Measurements from ENCODE around the gene SCLY.

SCLY gene

DNA sequence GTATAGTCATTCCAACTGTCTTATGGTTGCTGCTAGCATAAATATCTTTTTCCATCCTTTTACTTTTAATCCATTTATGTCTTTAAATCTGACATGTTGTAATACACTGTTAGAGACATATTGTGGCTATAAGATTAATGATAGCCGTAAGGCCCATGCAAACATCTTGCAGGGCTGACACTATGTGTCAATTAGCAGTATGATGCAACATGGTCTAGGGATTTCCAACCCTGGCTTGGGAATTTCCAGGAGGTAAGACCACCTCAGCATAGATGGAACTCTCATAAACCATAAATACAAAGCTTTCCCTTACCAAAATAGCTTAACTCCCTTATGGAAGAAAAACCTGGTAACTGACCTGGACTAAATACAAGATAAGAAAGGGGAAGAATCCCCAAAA, 16.5 kb downstream of the SCLY start:
- DNase-seq: no peak

DNA sequence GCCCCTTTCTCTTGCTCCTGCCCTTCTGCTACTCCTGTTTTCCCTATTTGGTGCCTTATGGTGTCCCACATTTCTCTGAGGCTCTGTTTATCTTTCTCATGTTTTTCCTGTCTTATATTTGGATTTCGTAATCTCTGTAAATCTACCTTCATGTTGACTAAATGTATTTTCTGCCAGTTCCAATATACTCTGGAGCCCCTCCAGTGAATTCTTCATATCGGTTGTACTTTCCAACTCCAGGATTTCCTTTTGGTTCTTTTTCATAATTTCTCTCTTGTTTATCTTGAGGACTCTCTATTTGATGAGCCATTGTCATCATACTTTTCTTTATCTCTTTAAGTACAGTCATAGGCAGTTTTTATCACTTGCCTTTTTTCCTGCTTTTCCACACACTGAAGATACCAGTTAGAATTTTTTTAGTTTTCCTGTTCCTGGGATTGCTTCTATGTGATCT, 19.1 kb downstream of the SCLY start:
- DNase-seq: no peak

DNA sequence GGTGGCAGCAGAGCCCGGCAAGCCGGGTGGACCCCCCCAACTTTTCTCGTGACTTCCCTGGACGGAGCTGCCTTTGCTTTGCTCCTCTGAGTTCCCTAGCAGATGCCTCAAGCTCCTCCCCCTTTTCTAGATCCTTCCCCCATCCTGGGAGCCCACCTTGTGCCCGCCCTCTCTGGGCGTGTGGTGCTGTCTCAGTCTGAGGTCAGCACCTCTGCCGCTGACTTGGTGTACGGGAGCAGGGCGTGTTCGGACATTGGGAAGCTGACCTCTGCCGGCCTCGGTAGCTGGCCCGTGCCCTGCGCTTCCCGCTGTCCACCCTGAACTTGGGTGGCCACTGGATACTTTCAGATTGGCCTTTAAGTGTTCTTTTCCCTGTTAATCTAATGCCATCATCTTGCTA, 19.7 kb downstream of the SCLY start:
- no peak for DNase-seq

DNA sequence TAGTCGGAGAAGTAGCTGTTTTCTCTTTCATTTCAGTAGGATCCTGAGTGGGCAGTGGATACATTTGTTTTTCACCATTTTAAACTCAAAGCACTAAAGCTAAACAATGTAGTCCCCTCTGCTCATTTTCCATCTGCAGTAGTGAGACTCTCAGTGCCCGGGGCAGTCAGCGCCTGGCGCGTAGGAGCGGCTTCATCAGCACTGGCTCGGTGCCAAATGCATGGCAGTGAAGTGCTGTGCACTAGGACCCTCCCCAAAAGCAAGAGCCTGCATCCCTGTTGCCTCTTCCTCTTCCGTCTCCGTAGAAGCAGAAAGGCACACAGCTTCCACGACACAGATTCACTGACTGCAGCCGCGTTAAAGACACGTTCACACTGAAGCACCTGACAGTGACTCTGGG, 20.3 kb downstream of the SCLY start:
- DNase-seq: no peak

DNA sequence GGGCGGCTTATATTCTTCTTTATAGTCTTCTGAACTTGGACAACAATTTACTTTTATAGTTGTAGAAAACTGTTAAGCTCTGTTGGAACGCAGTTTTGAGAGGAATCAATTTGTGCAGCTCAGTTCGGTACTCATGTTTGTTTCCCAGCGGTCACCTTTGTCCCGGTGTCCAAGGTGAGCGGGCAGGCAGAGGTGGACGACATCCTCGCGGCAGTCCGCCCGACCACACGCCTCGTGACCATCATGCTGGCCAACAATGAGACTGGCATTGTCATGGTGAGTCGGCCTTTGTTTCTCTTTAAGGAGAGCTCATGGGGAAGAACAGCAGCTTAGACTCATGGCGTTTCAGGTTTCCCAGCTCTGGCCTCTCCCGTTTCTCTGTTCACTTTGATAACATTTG, 20.8 kb downstream of the SCLY start:
- DNase-seq: no peak

DNA sequence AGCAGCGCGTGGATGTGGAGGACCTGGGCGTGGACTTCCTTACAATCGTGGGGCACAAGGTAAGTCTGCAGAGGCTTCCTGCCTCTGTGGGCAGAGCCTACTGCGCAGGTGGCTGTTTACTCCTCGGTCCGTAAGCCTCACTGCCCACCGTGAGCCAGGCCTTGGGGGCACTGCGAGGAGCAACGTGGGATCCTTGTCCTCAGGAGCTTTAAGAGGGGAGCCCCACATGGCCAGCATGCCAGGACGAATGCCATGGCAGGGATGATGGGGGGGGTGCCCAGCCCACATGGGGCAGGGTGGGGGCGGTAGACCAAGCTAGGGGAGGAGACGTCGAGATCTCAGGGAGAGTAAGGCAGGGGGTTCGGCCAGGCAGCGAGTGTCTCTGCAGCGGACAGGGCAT, 21.4 kb downstream of the SCLY start:
- no peak for DNase-seq

DNA sequence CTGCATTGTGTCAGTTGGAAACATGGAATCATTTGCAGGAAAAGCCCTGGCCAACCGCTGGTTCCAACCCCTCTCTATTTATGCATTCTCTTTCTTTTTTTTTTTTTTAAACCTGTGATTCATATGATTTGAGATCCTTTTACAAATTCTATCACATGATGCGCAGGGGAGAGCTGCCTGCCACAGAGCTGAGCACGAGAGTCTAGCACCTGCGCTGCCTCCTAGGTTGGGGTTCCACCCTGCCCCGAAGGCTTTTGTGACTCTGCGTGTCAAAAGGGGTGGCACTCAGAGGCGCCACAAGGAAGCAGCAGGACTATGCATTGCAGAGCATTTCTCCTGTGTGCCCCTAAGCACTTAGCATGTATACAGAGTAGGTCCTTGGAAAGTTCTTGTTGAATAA, 22.0 kb downstream of the SCLY start:
- DNase-seq: no peak

DNA sequence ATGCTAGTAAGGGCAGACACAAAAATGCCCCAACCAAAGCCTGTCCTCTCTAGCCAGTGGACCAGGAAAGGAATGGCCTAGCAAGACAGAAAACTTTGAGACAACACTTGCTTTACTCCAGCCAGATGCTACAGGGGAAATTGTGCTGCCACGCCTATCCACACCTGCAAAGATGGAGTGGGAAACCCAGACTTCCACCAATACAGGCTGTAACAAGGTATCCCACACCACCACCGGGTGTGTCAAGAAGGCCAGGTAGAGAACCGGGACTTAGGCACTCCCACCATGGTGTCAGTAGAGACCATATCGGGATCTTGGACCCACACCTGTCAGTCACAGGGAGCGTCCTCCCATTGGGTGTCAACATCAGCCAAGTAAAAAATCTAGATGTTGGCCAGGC, 23.1 kb downstream of the SCLY start:
- DNase-seq: no peak

DNA sequence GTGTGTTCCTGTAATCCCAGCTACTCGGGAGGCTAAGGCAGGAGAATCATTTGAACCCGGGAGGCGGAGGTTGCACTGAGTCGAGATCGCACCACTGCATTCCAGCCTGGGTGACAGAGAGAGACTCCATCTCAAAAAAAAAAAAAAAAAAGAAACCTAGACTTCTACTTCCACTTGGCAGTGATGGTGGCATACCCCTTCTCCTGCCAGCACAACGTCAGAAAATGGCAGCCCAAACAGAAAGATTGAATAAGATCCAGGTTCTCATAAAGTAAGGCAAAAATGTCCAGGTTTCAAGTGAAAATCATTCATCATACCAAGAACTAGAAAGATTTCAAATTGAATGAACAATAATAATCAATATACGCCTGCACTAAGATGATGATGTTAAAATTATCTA, 24.0 kb downstream of the SCLY start:
- no peak for DNase-seq

DNA sequence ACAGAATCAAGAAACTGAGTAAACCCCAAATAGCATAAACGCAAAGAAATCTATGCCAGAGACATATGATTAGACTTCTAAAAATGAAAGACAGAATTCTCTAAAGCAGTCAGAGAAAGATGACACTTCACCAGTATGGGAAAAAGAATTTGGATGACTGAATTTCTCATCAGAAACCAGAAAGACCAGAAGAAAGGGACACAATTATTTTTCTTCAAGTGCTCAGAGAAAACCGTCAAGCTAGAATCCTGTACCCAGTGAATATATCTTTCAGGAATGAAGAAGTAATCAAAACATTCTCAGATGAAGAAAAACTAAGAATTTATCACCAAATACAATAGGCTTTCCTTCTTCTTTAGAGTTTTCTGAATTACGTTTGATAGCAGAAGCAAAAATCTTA, 25.1 kb downstream of the SCLY start:
- DNase-seq: no peak

DNA sequence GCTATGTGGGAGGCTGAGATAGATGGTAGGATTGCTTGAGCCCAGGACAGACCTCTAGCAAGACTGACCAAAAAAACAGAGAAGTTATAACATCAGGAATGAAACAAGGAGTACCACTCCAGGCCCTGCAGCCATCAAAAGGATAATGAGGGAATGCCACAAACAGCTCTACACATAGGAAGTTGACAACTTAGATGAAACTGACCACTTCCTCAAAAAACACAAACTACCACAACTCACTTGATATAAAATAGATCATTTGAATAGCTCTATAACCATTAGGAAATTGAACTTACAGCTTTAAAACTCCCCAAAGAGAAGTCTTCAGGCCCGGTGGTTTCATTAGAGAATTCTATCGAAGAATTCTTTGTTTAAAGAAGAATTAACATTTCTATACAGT, 26.4 kb downstream of the SCLY start:
- DNase-seq: no peak

DNA sequence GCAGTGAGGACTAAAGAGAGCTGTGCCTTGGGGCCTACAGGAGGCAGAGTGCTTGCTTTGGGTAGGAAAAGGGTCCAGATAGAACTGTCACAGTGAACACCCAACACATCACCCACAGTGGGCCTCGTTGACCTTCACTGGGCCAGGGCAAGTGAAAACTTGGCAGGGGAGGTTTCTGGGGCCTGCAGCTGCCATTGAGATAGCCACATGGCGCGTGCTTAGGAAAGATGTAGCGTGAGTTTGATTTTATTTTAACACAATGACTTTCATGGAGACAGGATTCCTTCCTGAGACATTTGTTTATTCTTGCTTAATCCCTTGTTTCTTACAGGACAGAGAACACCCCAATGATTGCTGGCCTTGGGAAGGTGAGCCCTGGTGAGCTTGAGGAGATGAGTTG, 30.1 kb downstream of the SCLY start:
- DNase-seq: no peak

DNA sequence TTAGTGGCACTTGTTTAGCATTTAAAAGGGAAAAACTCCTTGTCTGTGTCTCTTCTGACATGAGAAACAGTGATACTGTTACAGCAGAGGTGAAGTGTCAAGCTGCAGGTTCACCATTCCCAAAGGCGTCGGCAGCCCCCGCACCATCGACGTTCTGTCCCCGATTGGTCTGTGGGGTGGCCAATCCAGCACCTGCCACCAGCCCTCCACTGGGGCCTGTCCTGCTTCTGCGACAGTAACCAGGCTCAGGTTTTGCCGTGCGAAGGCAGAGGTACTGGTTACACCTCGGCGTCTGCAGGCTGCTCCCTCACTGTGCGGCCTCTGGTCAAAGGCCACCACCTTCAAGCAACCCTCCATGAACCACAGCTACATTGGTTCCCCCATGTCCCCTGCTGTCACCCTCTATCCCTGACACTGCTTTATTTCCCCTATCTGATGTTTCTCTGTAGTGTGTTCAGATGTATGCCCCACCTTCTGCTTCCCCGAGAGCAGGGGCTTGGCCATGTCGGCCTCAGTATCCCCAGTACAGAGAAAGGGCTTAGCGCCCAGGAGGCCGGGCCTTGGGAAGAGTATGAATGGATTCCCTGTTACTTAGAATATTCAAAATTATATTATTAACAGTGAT, 30.7 kb downstream of the SCLY start:
- DNase-seq: no peak

DNA sequence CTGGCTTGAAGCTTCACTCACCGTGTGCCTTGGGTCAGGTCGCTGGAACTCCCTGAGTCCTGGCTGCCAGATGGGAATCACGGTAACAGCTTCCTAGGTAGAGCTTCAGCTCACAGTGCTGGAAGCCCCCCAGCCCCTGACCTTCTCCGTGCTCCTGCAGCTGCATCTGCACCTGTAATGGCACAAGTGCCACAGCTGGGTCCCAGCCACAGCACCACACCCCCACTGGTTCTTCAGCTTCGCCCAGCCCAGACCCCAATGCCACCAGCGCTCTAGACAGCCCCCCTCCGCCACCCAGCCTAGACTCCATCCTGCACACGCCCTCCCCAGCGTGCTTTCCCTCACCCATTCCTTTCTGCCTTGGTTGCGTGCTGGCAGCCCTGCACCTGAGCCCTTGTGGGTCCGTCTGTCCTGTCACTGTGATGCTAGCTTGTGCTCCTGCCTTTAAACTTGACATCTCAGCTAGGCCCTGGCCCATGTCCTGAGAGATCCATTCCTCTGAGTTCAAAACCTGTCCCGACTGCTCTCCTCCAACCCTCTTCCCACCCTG, 31.8 kb downstream of the SCLY start:
- no peak for DNase-seq

DNA sequence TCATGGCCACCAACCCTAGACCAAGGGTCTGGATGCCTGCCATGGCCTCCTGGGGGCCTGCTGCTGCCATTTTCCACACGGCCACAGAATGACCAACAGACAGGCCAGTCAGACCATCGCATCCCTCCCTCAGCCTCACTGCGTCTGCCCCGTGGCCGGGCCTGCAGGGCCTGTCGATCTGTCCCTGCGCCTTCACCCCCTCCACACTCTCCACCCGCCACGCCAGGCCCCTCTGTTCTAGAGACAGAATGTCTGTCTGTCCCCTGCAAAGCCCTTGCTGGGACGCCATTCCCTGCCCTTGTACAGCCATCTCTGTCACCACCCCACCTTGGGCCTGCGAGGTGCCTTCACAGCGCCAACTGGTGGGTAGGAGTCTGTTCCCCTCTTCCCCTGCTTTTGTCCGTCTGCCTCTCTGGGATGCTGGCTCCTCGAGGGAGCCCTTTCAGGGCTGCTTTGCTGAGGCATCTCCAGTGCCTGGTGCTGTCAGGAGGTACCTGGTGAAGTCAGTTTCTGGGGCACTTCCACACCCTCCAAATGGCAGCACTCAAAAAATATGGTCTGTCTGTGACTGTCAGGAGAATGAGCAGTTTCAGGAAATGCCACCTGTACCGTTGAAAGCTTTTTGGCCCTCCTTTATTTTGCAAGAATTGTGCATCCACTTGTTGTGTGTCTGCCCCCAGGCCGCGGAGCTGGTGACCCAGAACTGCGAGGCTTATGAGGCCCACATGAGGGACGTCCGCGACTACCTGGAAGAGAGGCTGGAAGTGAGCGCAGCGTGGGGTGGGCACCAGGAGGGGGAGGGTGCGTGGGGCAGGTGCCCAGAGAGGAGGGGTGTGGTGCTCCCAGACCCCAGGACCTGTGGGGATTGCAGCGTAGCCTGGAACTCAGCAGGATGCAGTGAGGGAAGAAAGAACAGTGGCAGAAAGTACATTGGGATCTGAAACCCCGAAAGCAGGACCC, 32.7 kb downstream of the SCLY start:
- no peak for DNase-seq

DNA sequence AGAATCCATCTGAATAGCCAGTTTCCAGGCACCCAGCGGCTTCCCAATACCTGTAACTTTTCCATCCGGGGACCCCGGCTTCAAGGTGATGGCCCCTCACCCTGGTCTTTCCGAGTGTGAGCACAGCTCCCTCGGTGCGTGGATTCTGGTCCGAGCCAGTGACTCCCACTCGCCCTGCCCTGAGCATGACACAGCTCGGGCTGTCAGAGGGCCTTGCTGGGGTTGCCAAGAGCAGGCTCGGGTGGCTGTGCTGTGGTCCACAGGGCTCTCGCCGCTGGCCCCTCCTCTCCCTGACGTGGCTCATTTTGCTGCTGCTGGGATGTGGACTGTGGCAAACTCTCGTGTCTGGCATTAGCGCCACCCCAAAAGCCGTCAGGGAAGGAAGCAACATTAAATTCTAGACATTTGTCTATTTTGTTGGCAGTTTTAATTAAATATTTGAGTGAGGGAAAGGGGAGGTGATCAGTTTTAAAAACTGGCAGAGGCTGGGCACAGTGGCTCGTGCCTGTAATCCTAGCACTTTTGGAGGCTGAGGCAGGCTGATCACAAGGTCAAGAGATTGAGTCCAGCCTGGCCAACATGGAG, 33.7 kb downstream of the SCLY start:
- DNase-seq: no peak

DNA sequence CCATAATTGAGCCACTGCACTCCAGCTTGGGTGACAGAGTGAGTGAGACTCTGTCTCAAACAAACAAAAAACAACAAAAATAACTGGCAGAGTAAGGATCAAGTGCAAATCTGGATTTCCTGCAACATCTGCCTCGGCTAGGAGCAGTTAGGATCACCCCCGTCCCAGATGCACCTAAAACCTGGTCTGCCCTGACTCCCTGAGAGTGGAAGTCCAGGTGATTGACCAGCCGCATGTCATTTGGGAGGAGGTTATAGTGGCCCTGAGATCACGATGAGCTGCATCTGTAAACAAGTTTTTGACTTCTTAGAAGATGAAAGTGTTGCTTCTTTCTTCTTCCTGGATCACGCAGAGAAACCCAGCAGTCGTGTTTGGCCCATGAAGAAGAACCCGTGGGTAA, 34.3 kb downstream of the SCLY start:
- no peak for DNase-seq

DNA sequence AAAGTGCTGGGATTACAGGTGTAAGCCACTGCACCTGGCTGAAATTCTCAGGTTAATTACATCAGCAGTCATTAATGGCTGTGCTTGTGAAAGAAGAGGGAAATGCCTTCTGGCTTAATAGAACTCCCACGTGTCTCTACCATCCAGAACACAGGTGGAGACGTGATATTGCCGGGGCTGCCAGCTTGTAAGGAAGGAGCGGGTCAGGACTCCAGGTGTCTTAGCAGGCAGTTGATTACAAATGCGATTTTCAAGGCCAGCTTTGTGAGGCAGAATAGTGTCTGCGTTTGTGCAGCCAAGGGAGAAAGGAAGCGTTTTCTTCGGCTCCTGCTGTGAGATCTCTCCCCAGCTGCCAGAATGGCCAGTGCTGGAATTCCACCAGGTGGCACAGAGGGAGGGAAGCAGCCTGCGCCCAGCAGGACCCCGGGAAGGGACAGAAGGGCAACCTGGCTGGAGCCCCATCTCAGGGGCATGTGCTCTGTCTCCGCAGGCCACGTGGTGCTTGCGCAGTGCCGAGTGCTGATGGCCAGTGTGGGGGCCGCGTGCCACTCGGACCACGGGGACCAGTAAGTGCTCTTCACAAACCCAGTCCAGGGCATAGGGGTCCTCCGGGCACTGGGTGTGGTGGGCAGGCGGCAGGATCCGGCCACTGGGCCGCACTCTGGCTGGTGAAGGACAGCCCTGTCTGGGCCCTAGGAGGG, 35.7 kb downstream of the SCLY start:
- no peak for DNase-seq

DNA sequence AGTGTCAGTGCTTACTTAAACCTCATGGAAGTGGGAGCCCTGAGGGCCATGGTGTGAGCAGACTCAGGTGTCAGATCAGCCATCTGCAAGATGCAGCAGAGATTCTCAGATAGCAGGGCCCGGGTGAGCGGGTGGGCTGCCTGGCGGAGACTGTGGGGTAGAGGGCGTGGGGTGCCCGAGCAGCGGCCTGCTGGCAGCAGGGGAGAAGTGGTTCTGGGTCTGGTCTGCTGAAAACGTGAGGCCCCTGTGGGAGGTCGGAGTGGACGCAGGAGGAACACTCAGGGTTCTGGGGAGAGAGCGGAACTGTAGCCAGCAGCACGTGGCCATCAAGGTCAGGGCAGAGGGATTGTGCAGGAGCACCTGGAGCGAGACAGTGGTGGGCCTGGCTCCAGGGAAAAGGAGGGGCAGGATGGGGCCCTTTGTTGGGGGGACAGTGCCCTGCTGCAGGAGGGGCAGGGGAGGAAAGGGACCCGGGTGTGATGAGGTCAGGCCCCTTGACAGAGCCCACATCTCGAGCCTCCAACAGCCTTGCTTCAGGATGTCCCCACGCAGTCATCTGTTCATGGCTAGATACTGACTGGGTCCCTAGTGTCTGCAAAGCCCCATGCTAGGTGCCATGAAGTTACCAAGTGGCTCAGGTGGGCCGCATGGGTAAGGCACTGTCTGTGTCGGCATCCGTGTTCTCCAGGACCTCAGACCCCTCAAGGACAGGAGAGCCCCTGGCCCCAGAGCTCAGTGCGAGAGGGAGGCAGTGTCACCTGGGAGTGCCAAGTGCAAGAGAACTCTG, 36.6 kb downstream of the SCLY start:
- no peak for DNase-seq

DNA sequence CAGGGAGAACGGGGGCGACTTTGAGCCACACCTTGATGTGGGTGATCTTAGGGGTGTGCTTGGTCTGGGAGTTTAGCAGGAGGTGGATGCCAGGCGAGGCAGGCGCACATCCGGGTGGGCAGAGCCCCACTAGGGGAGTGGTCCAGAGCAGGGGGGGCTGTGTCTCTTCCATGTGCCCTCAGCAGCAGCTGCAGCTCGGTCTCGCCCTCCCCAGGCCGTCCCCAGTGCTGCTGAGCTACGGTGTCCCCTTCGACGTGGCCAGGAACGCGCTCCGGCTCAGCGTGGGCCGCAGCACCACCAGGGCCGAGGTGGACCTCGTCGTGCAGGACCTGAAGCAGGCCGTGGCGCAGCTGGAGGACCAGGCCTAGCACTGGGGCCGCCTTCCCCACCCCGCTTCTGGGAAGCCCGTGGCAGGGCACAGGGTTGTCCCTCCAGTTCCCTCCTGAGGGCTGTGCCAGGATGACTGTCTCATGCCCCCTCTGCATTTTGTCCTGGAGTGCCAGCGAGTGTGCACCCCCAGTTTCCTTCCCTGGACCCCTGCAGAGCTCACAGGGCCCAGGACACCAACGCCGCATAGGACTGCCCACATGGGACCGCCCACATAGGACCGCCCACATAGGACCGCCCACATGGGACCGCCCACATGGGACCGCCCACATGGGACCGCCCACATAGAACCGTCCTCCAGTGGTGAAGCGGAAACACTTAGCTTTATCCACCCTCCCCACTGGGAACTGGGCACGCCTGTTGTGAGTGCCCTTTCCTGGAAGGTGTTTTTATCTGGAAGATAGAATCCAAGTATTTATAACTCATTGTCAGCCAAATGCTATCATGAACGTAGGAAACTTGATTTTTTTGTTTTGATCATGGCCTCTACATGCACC, 37.4 kb downstream of the SCLY start:
- peak; percentile 63 to 72 for DNase-seq
